SIG-M5 (cell line): ENCODE data around the gene MINDY1.

Experiments used
- DNase-seq: peaks from one replicate; lab custom pipeline; 2025; lab: John Stamatoyannopoulos, UW

Gene MINDY1, protein sequence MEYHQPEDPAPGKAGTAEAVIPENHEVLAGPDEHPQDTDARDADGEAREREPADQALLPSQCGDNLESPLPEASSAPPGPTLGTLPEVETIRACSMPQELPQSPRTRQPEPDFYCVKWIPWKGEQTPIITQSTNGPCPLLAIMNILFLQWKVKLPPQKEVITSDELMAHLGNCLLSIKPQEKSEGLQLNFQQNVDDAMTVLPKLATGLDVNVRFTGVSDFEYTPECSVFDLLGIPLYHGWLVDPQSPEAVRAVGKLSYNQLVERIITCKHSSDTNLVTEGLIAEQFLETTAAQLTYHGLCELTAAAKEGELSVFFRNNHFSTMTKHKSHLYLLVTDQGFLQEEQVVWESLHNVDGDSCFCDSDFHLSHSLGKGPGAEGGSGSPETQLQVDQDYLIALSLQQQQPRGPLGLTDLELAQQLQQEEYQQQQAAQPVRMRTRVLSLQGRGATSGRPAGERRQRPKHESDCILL

GRCh38 chr1:151006327-151007052 lies at the start of gene MINDY1:
TSS of gene MINDY1 (minus strand) at chr1:151006902. CDS start at chr1:151002617, 4,285 bp downstream.
- peak; percentile 73 for DNase-seq

DNA sequence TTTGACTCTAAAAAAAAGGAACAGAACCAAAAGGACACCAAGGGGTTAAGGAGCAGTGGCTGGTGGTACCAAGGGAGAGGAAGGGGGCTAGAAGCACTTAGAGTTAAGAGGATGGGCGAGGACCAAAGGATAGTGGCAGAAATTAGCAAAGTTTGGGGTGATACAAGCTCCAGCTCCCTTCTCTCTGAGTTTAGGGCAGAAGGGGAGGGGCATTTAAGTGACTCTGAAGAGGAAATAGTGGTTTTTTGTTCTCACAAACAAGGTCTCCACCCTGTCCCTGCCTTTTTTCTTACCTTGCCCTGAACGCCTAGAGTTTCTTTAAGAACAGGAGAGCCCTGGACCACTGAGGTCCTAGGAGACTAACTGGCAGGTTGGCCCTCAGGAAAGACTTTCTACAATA lies 49.4 kb upstream of the MINDY1 start:
- DNase-seq = no peak

DNA sequence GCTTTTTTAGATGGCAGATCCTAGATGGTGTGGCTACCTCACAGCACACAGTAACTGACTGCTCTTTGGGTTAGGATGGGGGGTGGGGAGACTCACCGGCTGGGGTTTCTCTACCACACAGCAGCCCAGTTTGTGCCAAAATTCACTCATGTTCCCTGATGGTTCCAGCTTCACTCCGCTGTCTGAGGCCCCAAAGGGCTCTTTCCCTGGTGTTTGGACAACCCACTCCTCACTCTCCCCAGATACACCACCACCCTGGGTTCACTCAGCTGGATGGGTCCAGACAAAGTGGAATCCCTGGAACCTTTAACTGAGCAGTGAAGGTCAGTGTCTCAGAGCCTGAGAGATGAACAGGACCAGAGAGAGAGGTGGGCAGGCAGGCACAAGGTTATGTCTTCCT lies 48.9 kb upstream of the MINDY1 start:
- DNase-seq = no peak

- DNase-seq = no peak
Observed at GRCh38 chr1:151054971-151055547, 48.4 kb upstream of the MINDY1 start.

GRCh38 chr1:151051356-151052009 lies 44.8 kb upstream of the MINDY1 start:
- no peak for DNase-seq

DNA sequence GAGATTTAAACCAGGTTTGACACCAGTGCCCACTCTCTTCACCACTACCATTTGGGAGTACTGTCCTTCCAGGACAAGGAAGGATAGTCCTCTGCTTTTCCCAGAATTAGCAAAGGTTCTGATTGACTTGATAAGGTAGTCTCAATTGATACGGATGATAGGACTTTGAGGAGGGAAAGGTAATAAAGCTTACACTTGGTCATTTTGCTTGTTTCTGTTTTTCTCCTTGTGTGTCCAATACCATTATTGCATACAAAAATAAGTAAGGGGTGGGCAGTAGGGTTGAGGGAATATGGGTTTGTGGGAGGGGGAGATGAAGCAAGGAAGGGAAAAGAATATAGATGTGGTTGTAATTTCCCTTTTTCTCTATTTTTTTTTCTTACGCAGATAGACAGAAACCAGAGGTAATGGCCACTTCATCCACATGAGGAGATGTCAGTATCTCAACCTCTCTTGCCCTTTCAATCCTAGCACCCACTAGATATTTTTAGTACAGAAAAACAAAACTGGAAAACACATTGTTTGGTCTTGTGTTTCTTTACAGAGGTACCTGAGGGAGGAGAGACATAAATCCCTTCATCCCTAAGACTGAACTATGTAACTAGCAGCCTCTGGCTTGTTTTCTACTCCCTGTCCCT lies 43.5 kb upstream of the MINDY1 start:
- DNase-seq = no peak

GRCh38 chr1:151049458-151049857 lies 42.8 kb upstream of the MINDY1 start:
- DNase-seq = no peak

DNA sequence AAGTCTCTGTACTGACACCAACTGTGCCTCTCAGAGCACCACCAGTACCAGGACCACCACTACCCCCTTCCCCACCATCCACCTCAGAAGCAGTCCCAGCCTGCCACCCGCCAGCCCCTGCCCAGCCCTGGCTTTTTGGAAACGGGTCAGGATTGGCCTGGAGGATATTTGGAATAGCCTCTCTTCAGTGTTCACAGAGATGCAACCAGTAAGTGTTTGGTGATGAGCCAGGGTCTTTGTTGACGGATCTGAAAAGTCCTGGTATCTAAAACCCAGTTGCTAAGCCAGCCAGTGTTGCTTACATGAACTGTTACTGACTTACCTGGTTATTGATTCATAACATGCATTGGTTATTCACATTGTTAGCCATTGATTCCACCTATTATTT lies 41.9 kb upstream of the MINDY1 start:
- DNase-seq = no peak

DNA sequence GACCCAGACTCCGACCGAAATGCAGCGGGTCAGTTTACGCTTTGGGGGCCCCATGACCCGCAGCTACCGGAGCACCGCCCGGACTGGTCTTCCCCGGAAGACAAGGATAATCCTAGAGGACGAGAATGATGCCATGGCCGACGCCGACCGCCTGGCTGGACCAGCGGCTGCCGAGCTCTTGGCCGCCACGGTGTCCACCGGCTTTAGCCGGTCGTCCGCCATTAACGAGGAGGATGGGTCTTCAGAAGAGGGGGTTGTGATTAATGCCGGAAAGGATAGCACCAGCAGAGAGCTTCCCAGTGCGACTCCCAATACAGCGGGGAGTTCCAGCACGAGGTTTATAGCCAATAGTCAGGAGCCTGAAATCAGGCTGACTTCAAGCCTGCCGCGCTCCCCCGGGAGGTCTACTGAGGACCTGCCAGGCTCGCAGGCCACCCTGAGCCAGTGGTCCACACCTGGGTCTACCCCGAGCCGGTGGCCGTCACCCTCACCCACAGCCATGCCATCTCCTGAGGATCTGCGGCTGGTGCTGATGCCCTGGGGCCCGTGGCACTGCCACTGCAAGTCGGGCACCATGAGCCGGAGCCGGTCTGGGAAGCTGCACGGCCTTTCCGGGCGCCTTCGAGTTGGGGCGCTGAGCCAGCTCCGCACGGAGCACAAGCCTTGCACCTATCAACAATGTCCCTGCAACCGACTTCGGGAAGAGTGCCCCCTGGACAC lies 41.4 kb upstream of the MINDY1 start:
- DNase-seq = no peak

DNA sequence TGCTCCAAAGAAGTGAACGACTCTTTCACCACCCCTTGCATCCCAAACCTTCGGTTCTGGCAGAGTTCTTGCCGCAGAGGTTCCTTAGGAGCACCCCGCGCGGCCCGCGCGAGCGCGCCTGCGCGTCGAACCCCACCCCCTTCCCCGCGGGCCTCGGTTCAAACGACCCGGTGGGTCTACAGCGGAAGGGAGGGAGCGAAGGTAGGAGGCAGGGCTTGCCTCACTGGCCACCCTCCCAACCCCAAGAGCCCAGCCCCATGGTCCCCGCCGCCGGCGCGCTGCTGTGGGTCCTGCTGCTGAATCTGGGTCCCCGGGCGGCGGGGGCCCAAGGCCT lies 40.9 kb upstream of the MINDY1 start, which contains the start of gene C1orf56:
C1orf56 (plus strand) TSS at position 161 of the 334 bp plus-strand sequence; CDS start at position 258, 97 bp downstream.
- DNase-seq = no peak

- DNase-seq = no peak
Observed at GRCh38 chr1:151043163-151043562, 36.5 kb upstream of the MINDY1 start.

- no peak for DNase-seq
Observed at GRCh38 chr1:151039521-151039920, 32.8 kb upstream of the MINDY1 start.

DNA sequence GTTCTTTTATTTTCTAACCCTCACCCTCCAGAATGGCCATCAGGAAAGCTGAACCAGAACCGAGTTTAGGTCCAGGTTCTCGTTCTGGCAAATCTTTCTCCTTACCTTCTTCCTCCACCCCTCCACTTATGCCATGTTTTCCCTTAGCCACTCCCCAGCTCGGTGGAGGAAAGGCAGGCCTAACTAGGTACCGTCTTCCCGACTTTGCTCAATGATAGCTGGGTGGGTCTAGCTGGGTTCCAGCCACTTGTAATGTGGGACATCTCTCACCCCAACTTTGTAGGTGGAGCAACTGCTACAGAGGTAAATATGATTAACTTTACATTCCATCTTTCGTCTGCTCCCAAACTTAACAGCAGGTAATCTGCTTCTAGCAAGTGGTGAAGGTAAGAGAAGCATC lies 30.3 kb upstream of the MINDY1 start:
- no peak for DNase-seq

DNA sequence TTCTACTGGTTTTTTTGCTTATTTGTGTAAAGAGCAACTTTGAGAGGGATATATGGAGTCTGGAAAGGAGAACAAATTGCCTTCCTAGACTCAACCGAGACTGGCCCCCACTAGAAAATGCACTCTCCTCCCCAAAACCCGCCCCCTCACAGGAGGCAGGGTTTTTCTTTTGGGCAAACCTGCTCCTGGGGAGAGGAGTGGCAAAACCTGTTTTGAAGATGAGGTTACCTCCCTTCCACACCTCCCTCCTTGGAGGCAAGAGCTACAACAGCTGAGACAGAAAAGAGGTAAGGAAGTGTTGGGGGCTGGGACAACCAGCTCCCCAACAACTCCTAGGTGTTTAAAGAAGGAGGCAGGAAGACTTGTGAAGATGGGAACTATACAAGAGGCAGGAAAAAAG lies 29.7 kb upstream of the MINDY1 start, which contains the start of gene BNIPL:
BNIPL (plus strand) TSS at position 231 of the 400 bp plus-strand sequence; CDS start at position 371, 140 bp downstream.
- DNase-seq = no peak

DNA sequence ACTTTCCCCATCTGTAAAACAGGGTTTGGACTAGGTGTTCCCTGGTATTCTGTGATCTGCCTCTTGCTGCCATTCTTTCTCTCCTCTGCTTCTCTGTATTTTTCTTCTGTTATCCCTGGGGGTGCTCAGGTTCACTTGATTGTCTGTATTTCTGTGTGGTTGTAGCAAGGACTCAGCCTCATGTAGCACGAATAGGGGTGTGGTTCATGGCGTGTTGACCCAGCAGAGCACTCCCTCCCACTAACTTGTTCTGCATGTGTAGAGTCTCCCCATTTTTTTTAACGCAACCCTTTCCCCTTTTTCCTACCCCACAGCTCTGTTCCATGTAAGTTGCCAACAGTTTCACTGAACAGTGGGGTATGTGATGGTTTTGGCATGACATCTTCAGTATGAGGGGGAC lies 28.5 kb upstream of the MINDY1 start:
- no peak for DNase-seq

GRCh38 chr1:151032164-151032563 lies 25.5 kb upstream of the MINDY1 start:
- no peak for DNase-seq

GRCh38 chr1:151026460-151026859 lies 19.8 kb upstream of the MINDY1 start:
- DNase-seq = no peak

DNA sequence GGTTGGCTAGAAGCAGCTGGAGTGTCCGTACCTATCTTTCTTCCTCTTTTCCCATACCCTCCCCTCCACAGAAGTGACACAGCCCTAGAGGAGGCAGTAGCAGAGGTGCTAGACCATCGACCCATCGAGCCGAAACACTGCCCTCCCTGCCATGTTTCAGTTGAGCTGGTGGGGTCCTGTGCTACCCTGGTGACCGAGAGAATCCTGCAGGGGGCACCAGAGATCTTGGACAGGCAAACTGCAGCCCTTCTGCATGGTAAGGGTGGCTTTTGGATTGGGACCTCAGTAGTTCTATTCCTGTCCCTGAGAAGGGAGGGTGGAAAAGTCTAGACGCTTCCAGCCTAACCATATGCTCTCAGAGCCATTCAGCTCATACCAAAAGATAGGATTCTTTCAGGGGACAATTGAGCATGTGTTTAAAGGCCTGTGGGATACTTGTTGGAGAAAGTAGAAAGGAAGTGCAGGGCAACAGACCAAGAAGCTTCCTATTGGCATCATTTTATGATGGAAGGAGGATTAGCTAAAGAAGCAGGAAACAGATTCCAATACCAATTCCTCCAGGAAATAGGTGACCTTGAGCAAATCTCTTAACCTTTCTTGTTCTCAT lies 17.9 kb upstream of the MINDY1 start:
- no peak for DNase-seq

GRCh38 chr1:151013518-151013917 lies 6.8 kb upstream of the MINDY1 start:
- DNase-seq = no peak

- DNase-seq = no peak
Observed at GRCh38 chr1:151012684-151013471, 6.2 kb upstream of the MINDY1 start.
